Activated naive CD4-positive, alpha-beta T cell treated with anti-CD3 and anti-CD28 coated beads, Interleukin-2, amount 10 ng/mL, durations not matched to agents 7 days and 5 days (primary cell): ENCODE data around the gene PHGDH.
"Not testable (repeated sequence)": the region's sequence is repeated elsewhere in the genome, so short reads cannot be mapped to it uniquely, and the experiment has no call there.

Experiments
- CTCF ChIA-PET: fragments of 350-600 bp; sonication (Branson Sonifier 250); formaldehyde crosslinking; loops from one replicate; lab custom pipeline; 2021; ENCODE audit warnings: antibody characterized with exemption; lab: Charles Lee
- DNase-seq: peaks from one replicate; pipeline ENCODE4 v3.0.0-alpha.2; 2020
- H3K27ac Mint-ChIP-seq: one replicate; pipeline ENCODE4 v1.8.0; 2021; ENCODE audit warnings: mild to moderate bottlenecking, moderate library complexity, mixed read lengths
- H3K27me3 Mint-ChIP-seq: one replicate; pipeline ENCODE4 v1.8.0; 2021; ENCODE audit warnings: mild to moderate bottlenecking, mixed read lengths
- H3K36me3 Mint-ChIP-seq: one replicate; pipeline ENCODE4 v1.8.0; 2021; ENCODE audit warnings: mixed read lengths
- H3K4me1 Mint-ChIP-seq: one replicate; pipeline ENCODE4 v1.8.0; 2021; ENCODE audit warnings: mixed read lengths
- H3K4me3 Mint-ChIP-seq: one replicate; pipeline ENCODE4 v1.8.0; 2021; ENCODE audit warnings: mild to moderate bottlenecking, moderate library complexity, mixed read lengths
- H3K9me3 Mint-ChIP-seq: one replicate; pipeline ENCODE4 v1.8.0; 2021; ENCODE audit warnings: mixed read lengths

The PHGDH gene

DNA sequence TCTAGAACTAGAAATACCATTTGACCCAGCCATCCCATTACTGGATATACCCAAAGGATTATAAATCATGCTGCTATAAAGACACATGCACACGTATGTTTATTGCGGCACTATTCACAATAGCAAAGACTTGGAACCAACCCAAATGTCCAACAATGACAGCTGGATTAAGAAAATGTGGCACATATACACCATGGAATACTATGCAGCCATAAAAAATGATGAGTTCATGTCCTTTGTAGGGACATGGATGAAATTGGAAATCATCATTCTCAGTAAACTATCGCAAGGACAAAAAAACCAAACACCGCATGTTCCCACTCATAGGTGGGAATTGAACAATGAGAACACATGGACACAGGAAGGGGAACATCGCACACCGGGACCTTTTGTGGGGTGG is 5.1 kb upstream of the PHGDH start:
- H3K36me3 Mint-ChIP-seq, DNase-seq, CTCF ChIA-PET, H3K4me3 Mint-ChIP-seq, H3K4me1 Mint-ChIP-seq, H3K27ac Mint-ChIP-seq: not testable (repeated sequence)
- Mint-ChIP-seq H3K9me3 (peaks cover 11% of the 10 kb centered on the region), H3K27me3 (peaks cover 42% of the 10 kb centered on the region)

DNA sequence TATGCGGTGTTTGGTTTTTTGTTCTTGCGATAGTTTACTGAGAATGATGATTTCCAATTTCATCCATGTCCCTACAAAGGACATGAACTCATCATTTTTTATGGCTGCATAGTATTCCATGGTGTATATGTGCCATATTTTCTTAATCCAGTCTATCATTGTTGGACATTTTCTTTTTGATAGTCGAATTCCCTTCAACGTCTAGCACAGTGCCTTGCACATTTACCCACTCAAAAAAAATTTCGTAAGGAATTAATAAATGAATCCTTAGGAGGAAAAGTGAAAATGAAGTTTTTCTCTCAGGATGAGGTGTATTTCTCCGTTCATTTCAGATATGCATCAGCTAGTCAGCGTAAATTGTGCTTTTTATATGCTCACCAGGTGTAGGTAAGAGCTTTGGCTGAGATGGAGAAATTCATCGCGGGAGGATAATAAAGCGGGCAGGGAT is 354 bp upstream of the PHGDH start:
- H3K36me3 Mint-ChIP-seq = peaks cover 17% of the 10 kb centered on the region
- H3K9me3 Mint-ChIP-seq, DNase-seq: not testable (repeated sequence)
- CTCF ChIA-PET = interaction anchor here (0.6 kb wide), 1 partner anchor 8 kb away, joined by 3 read pairs; no protein-coding TSS in a partner anchor
- H3K27ac Mint-ChIP-seq = peak overlapping the region; percentile 82
- peaks cover 33% of the 10 kb centered on the region for H3K27me3 Mint-ChIP-seq
- peaks cover 39% of the 10 kb centered on the region for H3K4me1 Mint-ChIP-seq
- H3K4me3 Mint-ChIP-seq = peak overlapping the region; percentile 84

DNA sequence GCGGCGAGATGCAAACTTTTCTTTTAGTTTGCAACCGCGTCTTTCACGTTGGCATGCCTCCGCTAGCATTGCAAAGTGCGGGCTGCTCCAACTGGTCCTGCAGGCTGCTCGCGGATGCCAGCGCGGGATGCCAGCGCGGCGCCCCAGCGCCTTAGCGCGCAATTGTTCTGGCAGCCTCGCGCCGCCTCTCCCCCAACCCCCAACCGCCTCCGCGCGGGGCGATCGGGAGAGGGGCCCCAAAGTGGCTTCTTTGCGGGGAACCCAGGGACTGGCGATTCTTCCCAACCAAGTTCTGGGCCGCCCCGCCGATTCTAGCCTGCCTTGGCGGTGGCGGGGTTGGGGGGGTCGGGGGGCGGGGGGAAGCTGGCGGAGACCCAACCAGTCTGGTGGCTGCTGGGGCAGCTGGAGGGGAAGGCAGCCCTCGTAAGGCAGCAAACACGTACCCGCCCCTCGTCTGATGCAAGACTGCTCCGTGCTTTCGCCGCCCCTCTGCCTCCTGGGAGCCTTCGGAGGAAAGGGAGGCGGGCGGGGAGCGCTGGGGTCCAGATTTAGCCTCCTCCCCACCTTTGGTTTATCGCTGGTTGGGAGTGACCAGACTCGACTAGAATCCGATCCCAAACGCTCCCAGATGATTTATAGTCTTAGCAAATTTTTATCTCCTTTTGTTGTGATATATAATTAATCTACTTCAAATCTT is 756 bp downstream of the PHGDH start:
- DNase-seq = peak; percentile 72
- Mint-ChIP-seq H3K4me3 (peak overlapping the region; percentile 84), H3K4me1 (peaks cover 41% of the 10 kb centered on the region), H3K36me3 (peaks cover 18% of the 10 kb centered on the region), H3K9me3 (no peaks in the 10 kb centered on the region), H3K27ac (peak overlapping the region; percentile 82), H3K27me3 (peaks cover 34% of the 10 kb centered on the region)
- CTCF ChIA-PET = no interaction called here

DNA sequence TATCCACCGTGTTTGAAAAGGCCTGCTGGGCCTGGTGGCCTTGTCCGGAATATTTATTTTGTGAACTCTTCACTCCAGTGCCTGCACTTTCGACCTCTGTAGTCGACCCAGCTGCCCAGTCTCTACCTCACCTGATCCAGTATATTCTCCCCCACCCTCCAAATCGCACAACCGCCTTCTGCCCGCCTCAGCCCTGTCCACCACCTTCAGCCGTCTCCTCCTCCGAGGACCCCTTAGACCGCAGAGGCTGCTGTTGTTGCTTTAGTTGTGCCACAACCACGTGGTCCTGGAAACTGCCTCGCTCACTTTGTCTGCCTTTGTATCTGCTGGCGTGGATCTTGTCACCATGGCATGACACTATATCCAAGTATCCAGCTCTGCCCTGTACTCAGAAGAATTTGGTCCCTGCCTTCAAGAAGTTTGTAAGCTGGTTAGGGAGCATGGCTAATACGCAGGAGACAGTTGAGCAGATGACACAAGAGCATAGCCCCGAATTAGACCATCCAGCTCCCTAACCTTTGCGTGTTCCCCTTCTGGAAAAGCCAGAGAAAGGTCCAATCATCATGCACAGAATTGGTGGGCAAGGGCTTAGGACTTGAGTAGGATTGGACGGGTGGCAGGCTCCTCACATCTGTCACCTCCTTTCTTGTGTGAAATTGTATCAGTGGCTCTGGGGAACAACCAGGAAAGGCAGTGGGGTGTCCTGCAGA is 1.5 kb downstream of the PHGDH start:
- Mint-ChIP-seq H3K9me3 (no peaks in the 10 kb centered on the region), H3K4me3 (peak overlapping the region; percentile 83), H3K36me3 (peaks cover 21% of the 10 kb centered on the region), H3K4me1 (peaks cover 45% of the 10 kb centered on the region), H3K27me3 (peaks cover 30% of the 10 kb centered on the region), H3K27ac (peak overlapping the region; percentile 57)
- no peak for DNase-seq
- CTCF ChIA-PET = no interaction called here

DNA sequence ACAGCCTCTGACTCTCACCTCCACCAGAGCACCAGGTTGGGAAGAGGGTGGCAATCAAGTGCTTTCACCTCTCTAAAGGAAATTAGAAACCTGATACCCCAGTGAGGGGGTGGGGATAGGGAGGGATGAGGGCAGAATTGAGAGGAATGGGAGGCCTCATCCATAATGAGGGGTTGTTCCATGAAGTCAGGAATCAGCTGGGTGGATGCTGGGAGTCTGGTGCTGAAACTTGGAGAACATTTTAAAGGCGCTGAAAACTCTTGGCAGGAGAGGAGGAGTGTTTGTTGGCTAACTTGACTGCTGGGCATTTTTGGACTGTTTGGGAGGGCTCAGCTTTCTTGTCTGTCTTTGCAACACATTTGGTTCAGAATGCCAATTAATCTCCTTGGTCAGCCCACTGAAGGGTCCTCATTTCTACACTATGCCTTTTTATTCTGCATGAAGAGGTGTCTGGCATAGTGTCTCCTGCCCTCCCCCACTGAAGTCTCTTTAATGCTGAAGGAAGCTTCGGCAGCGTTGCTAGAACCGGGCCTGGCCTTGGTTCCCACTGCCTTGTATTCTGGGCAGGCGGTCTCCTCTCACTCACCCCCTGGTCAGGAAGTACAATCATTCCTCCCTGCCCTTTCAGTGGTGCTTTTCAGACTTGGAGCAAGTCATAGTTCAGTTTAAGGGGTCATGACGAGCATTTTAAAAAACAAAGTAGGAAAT is 2.2 kb downstream of the PHGDH start:
- H3K27me3 Mint-ChIP-seq = peaks cover 24% of the 10 kb centered on the region
- peaks cover 28% of the 10 kb centered on the region for H3K36me3 Mint-ChIP-seq
- CTCF ChIA-PET = interaction anchor here (1.0 kb wide), 1 partner anchor 17 kb away, joined by 3 read pairs; no protein-coding TSS in a partner anchor
- no peak overlapping the region for H3K27ac Mint-ChIP-seq
- H3K4me3 Mint-ChIP-seq = peak overlapping the region; percentile 83
- peaks cover 50% of the 10 kb centered on the region for H3K4me1 Mint-ChIP-seq
- no peak for DNase-seq
- no peaks in the 10 kb centered on the region for H3K9me3 Mint-ChIP-seq

DNA sequence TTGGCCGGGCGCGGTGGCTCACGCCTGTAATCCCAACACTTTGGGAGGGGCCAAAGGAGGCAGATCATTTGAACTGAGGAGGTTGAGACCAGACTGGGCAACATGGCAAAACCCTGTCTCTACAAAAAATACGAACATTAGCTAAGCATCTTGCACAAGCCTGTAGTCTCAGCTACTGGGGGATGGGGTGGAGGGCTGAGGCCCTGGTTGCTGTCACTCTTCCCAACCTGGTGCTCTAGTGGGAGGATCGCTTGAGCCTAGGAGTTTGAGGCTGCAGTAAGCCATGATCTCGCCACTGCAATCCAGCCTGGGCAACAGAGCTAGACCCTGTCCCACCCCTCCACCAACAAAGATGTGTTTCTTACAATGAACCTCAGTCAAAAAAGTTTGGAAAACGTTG is 2.8 kb downstream of the PHGDH start:
- Mint-ChIP-seq H3K27me3 (peaks cover 17% of the 10 kb centered on the region), H3K4me1 (peaks cover 51% of the 10 kb centered on the region), H3K36me3 (peaks cover 28% of the 10 kb centered on the region), H3K9me3 (no peaks in the 10 kb centered on the region), H3K4me3 (no peak overlapping the region), H3K27ac (no peak overlapping the region)
- DNase-seq = no peak
- CTCF ChIA-PET = interaction anchor here (1.0 kb wide), 1 partner anchor 16 kb away, joined by 3 read pairs; no protein-coding TSS in a partner anchor

DNA sequence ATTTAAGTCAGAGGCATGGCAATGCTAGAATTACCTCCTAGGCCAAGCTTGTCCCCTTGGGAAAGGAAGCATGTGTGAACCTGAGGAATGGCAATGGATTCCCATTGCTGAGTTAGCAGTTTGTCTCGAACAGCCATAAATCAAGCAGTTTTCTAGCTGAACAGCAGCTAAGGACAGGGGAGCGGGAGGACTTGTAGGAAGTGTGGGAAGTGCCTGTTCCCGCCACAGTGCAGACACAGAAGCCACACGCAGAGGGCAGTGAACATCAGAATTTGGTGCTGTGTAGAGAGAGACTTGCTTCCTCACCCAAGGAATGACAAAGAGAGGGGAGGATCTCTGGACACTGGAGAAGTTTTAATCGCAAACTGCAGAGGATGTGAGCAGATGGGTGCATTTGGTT is 3.8 kb downstream of the PHGDH start:
- Mint-ChIP-seq H3K4me1 (peaks cover 51% of the 10 kb centered on the region), H3K36me3 (peaks cover 28% of the 10 kb centered on the region), H3K9me3 (no peaks in the 10 kb centered on the region), H3K27ac (no peak overlapping the region), H3K27me3 (peaks cover 9% of the 10 kb centered on the region), H3K4me3 (no peak overlapping the region)
- no peak for DNase-seq
- CTCF ChIA-PET = no interaction called here

DNA sequence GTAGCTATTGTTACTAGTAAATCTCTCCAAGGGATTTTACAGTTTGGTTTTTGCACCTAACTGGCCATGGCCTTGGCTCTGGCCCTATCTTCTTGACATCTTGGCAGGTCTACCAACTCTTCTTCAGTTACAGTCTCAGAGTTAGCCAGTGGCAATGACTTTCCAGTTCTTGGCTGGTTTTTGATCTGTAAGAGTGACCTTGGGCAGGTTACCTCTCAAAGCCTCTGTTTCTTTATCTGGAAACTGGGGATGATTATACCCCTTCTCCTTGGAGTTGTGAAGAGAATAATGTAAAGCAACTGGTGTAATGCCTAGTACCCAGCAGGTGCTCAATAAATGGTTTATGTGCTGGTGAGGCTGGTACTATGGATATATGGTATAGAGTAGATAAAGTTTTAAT is 6.7 kb downstream of the PHGDH start:
- no peak overlapping the region for H3K27ac Mint-ChIP-seq
- no peak overlapping the region for H3K4me3 Mint-ChIP-seq
- H3K27me3 Mint-ChIP-seq = peaks cover 4% of the 10 kb centered on the region
- H3K36me3 Mint-ChIP-seq = peaks cover 42% of the 10 kb centered on the region
- H3K9me3 Mint-ChIP-seq = no peaks in the 10 kb centered on the region
- no peak for DNase-seq
- peaks cover 41% of the 10 kb centered on the region for H3K4me1 Mint-ChIP-seq
- CTCF ChIA-PET = no interaction called here

DNA sequence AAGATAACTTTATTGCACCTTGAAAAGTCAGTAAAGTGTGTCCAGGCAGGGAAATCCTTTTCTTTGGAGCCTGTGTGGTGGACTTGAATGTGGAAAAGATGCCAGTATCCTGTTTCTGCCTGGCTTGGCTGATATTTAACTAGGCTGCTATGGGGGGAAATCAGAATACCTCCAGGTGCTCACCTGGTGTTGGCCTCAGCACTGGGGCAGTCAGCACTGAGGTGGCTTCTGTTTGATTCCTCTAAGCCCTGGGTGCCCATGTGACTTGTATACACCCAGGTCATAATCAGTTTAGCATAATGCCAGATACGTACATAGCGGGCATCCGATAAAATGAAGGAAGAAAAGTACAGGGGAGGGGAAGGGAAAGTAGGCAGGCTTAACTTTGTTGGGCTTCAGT is 7.2 kb downstream of the PHGDH start:
- CTCF ChIA-PET = no interaction called here
- Mint-ChIP-seq H3K9me3 (no peaks in the 10 kb centered on the region), H3K4me3 (no peak overlapping the region), H3K27me3 (peaks cover 4% of the 10 kb centered on the region), H3K4me1 (peaks cover 35% of the 10 kb centered on the region), H3K36me3 (peaks cover 43% of the 10 kb centered on the region), H3K27ac (no peak overlapping the region)
- no peak for DNase-seq

DNA sequence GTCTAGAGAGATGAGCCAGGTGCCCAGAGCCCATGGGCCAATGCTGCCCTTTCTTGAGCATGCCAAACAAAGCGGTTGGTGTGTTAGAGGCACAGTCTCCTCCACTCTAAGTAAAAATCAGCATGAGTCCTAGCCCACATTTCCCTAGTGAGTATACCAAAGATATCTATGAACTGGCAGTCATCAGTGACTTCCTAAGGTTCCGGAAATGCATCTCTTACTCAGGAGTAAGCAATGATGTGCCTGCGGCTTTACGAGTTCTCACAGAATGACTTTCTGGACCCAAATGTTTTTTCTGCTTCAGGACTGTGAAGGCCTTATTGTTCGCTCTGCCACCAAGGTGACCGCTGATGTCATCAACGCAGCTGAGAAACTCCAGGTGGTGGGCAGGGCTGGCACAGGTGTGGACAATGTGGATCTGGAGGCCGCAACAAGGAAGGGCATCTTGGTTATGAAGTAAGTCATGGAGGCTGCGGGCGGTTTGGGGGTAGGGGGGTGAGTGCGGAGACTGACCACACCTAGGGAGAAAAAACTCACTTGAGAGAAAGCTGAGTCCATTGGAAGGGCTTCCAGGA is 9.2 kb downstream of the PHGDH start:
- H3K27ac Mint-ChIP-seq = no peak overlapping the region
- CTCF ChIA-PET = no interaction called here
- H3K4me1 Mint-ChIP-seq = peaks cover 20% of the 10 kb centered on the region
- H3K27me3 Mint-ChIP-seq = peaks cover 4% of the 10 kb centered on the region
- peaks cover 47% of the 10 kb centered on the region for H3K36me3 Mint-ChIP-seq
- H3K4me3 Mint-ChIP-seq = no peak overlapping the region
- no peaks in the 10 kb centered on the region for H3K9me3 Mint-ChIP-seq
- no peak for DNase-seq

DNA sequence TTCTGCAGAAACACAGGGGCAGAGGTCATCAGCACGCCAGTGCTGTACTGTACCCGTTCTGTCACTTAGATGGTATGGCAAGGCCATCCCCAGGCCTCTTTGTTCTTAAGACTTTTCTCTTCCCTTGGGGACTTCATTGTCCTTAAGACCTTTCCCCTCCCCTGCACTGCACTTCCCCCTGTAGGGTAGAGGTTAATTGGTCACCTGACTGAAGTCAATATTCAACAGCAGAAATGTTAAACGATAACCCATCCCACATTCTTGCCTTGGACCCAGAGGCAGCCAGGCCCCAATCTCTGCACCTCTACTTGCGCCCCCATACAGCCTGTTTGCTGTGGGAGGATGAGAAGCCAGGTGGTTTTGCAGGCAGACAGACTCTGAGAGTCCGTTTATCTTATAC is 10.2 kb downstream of the PHGDH start:
- peaks cover 15% of the 10 kb centered on the region for H3K4me1 Mint-ChIP-seq
- no peaks in the 10 kb centered on the region for H3K9me3 Mint-ChIP-seq
- DNase-seq = no peak
- no peak overlapping the region for H3K4me3 Mint-ChIP-seq
- CTCF ChIA-PET = no interaction called here
- H3K27ac Mint-ChIP-seq = no peak overlapping the region
- H3K27me3 Mint-ChIP-seq = no peaks in the 10 kb centered on the region
- H3K36me3 Mint-ChIP-seq = peaks cover 47% of the 10 kb centered on the region

DNA sequence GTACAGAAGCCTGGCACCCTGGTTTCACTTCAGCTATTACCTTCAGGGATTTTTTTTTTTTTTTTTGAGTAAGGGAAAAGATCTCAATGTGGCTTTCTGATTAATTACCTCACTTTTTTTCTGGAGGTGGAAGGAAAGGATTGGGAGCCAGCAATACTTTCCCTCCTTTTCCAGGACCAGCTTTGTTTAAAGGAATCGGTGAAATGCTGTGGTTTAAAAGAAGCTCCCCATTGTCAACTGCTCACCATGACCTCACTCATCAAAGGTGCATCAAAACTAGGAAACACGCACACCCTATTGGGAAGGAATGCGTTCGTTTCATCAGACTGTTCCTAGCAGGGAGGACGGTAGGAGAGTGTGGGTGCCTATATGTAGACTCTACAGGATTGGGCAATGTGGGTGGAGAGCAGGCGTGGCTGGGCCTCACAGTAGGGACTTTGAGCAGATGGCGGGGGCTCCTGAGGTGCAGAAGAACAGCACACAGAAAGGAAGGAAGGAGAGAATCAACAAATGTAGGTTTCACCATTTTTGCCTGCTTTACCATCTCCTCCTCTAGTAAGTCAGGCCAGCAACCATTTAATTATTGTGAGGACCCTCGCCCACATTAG is 13.0 kb downstream of the PHGDH start:
- Mint-ChIP-seq H3K9me3 (no peaks in the 10 kb centered on the region), H3K4me1 (peaks cover 4% of the 10 kb centered on the region), H3K27ac (peak overlapping the region; percentile 78), H3K4me3 (no peak overlapping the region), H3K27me3 (no peaks in the 10 kb centered on the region), H3K36me3 (peaks cover 51% of the 10 kb centered on the region)
- CTCF ChIA-PET = no interaction called here
- DNase-seq = no peak

DNA sequence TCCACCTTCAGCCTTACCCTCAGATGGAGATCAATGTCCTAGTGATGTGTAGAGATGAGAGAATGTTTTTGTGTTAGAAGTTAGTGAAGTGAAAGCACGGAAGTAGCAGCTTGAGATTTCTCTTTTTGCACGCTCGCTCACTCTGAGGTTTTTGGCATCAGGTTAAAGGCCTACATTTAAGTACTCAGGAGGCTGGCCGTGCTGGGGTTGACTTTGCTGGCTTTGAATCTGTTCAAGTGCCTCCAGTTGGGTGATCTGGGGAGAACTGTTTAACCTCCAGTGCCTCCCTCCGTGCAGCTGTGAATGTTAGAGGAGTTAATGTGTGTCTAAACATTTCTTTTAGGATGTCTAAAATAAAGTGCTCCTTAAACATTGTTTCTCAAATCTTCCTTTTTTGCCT is 13.9 kb downstream of the PHGDH start:
- no peak overlapping the region for H3K4me3 Mint-ChIP-seq
- DNase-seq = no peak
- H3K27me3 Mint-ChIP-seq = no peaks in the 10 kb centered on the region
- CTCF ChIA-PET = no interaction called here
- no peaks in the 10 kb centered on the region for H3K9me3 Mint-ChIP-seq
- peak overlapping the region; percentile 78 for H3K27ac Mint-ChIP-seq
- peaks cover 4% of the 10 kb centered on the region for H3K4me1 Mint-ChIP-seq
- peaks cover 58% of the 10 kb centered on the region for H3K36me3 Mint-ChIP-seq

DNA sequence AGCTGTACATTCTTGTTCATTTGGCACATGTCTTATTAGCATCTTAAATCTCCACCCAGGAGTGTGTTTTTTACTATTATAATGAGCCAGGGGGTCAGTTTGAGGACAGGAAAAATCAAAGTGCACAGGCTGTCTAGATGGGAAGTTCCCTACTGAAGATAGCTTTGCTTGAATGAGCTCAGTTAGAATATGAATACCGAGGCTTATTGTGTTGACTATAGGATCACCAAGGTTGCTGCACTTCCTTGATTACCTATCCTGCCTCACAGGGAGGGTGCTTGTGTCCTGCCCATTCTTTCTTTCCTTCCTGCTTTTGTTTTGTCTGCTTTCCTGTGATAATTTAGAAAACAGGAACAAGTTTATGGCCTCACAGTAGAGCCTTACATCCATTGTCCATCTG is 16.3 kb downstream of the PHGDH start:
- DNase-seq = no peak
- H3K36me3 Mint-ChIP-seq = peaks cover 48% of the 10 kb centered on the region
- CTCF ChIA-PET = interaction anchor here (1.5 to 2.9 kb wide), 2 partner anchors 17 to 118 kb away, joined by 3 to 13 read pairs; no protein-coding TSS in a partner anchor

More for the DNA sequence above, 16.3 kb downstream of the PHGDH start:
- Mint-ChIP-seq H3K4me1 (peaks cover 4% of the 10 kb centered on the region), H3K27me3 (no peaks in the 10 kb centered on the region), H3K27ac (no peak overlapping the region), H3K4me3 (no peak overlapping the region), H3K9me3 (no peaks in the 10 kb centered on the region)
